Measurements from ENCODE around the gene PPP2R5C. TPM values are rescaled to one million over a fixed set of nuclear protein-coding genes. Genes with fewer than 3 reads are reported as not detected.

Gene PPP2R5C
- total RNA-seq, 2 donors from 2014 or later = 232 to 283 TPM

DNA sequence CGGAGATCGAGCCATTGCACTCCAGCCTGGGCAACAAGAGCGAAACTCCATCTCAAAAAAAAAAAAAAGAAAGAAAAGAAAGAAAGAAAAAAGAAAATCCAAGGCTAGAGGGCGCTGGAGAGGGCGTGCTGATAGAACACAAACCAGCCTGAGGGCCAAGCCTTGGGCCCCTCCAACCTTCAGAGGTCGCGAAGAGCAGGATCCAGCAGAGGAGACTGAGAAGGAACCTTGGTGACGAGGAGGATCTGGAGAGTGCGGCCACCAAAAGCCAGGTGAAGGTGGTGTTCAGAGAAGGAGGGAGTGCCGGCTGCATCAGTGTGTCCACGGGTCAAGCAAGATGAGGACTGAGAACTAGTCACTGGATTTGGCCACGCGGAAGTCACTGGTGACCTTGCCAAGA, 198.7 kb downstream of the PPP2R5C start:
- Mint-ChIP-seq H3K9me3 (no peaks in the 10 kb centered on the region), H3K4me3 (no peak overlapping the region), H3K27ac (no peak overlapping the region)

GRCh38 chr14:101961011-101961721, 199.7 kb downstream of the PPP2R5C start:
- H3K9me3 Mint-ChIP-seq = no peaks in the 10 kb centered on the region
- H3K27ac Mint-ChIP-seq = no peak overlapping the region
- H3K4me1 Mint-ChIP-seq = peaks cover 18% of the 10 kb centered on the region
- no peaks in the 10 kb centered on the region for H3K27me3 Mint-ChIP-seq
- peak overlapping the region; percentile 45 for H3K4me3 Mint-ChIP-seq
- peak; percentile 13 for ATAC-seq (replicated peaks)
- H3K36me3 Mint-ChIP-seq (ENCODE audit: low read depth) = peaks cover 6% of the 10 kb centered on the region

More for the DNA sequence above, 198.7 kb downstream of the PPP2R5C start:
- Mint-ChIP-seq H3K36me3 (ENCODE audit: low read depth) (no peaks in the 10 kb centered on the region), H3K27me3 (no peaks in the 10 kb centered on the region), H3K4me1 (peaks cover 18% of the 10 kb centered on the region)
- no peak for ATAC-seq (replicated peaks)

- Mint-ChIP-seq H3K4me3 (no peak overlapping the region), H3K9me3 (no peaks in the 10 kb centered on the region), H3K27me3 (no peaks in the 10 kb centered on the region), H3K36me3 (ENCODE audit: low read depth) (peaks cover 11% of the 10 kb centered on the region), H3K4me1 (peaks cover 22% of the 10 kb centered on the region), H3K27ac (no peak overlapping the region)
- ATAC-seq (replicated peaks) = no peak
These were observed 200.4 kb downstream of the PPP2R5C start for GRCh38 chr14:101961746-101962502.

DNA sequence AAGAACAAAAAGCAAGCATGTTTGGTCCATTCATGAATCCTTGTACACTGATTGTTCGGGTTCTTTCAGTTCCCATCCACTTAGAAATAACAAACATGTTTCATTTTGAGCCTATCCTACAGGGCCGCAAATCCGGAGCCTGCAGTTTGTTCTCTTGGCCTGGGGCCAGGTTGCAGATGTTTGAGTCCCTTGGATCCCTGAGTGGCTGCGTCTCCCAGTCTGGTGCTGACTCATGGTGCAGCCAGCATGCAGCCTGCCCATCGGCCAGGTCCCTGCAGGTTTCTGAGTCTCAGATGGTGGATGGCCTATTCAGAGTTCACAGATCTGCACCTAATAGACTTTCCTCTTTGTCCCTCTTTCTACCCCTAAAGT, 201.0 kb downstream of the PPP2R5C start:
- Mint-ChIP-seq H3K27me3 (no peaks in the 10 kb centered on the region), H3K36me3 (ENCODE audit: low read depth) (peaks cover 12% of the 10 kb centered on the region), H3K27ac (no peak overlapping the region), H3K9me3 (no peaks in the 10 kb centered on the region), H3K4me3 (no peak overlapping the region), H3K4me1 (peaks cover 24% of the 10 kb centered on the region)
- ATAC-seq (replicated peaks) = no peak

GRCh38 chr14:101963052-101963451, 201.5 kb downstream of the PPP2R5C start:
- no peaks in the 10 kb centered on the region for H3K27me3 Mint-ChIP-seq

GRCh38 chr14:101963656-101964296, 202.3 kb downstream of the PPP2R5C start:
- H3K4me3 Mint-ChIP-seq = peak overlapping the region; percentile 86
- H3K27ac Mint-ChIP-seq = peak overlapping the region; percentile 82
- no peaks in the 10 kb centered on the region for H3K9me3 Mint-ChIP-seq
- H3K36me3 Mint-ChIP-seq (ENCODE audit: low read depth) = peaks cover 25% of the 10 kb centered on the region
- no peak for ATAC-seq (replicated peaks)
- no peaks in the 10 kb centered on the region for H3K27me3 Mint-ChIP-seq
- peaks cover 29% of the 10 kb centered on the region for H3K4me1 Mint-ChIP-seq

More at GRCh38 chr14:101963052-101963451, 201.5 kb downstream of the PPP2R5C start:
- no peak overlapping the region for H3K4me3 Mint-ChIP-seq
- H3K9me3 Mint-ChIP-seq = no peaks in the 10 kb centered on the region
- no peak for ATAC-seq (replicated peaks)
- H3K36me3 Mint-ChIP-seq (ENCODE audit: low read depth) = peaks cover 17% of the 10 kb centered on the region
- no peak overlapping the region for H3K27ac Mint-ChIP-seq
- H3K4me1 Mint-ChIP-seq = peaks cover 27% of the 10 kb centered on the region

GRCh38 chr14:101964297-101965180, 203.0 kb downstream of the PPP2R5C start, which contains the start of gene DYNC1H1:
TSS of gene DYNC1H1 (plus strand) at chr14:101964573. CDS start at chr14:101964692, 119 bp downstream.
- peak within 1 kb of the TSS; percentile 87 for H3K27ac Mint-ChIP-seq
- H3K9me3 Mint-ChIP-seq = no peaks in the 10 kb centered on the region
- ATAC-seq (replicated peaks) = peak; percentile 89
- H3K27me3 Mint-ChIP-seq = no peaks in the 10 kb centered on the region
- H3K4me1 Mint-ChIP-seq = peaks cover 29% of the 10 kb centered on the region
- H3K36me3 Mint-ChIP-seq (ENCODE audit: low read depth) = peaks cover 32% of the 10 kb centered on the region
- H3K4me3 Mint-ChIP-seq = peak within 1 kb of the TSS; percentile 86

DNA sequence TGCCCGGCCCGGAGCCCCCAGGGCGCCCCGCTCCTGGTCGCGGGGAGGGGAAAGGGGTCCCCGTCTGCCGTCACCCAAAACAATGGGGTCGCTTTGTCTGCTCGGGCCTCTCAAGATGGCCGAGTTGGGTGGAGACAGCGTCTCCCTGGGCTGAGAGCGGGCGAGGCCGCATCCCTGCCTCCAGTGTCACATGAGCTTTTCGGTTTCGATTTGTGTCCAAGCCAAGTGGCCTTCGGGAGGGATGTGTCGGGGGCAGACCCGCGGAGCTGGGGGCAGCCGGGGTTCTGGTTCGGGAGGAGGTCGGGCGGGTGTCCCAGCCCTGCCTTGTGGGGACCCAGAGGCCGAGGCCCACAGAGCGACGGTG, 203.7 kb downstream of the PPP2R5C start:
- Mint-ChIP-seq H3K4me1 (peaks cover 30% of the 10 kb centered on the region), H3K4me3 (peak overlapping the region; percentile 86)
- peak; percentile 54 for ATAC-seq (replicated peaks)

GRCh38 chr14:101965770-101966722, 204.5 kb downstream of the PPP2R5C start:
- H3K27me3 Mint-ChIP-seq = no peaks in the 10 kb centered on the region
- ATAC-seq (replicated peaks) = no peak
- H3K4me3 Mint-ChIP-seq = peak overlapping the region; percentile 86
- peaks cover 30% of the 10 kb centered on the region for H3K4me1 Mint-ChIP-seq
- peak overlapping the region; percentile 87 for H3K27ac Mint-ChIP-seq
- H3K36me3 Mint-ChIP-seq (ENCODE audit: low read depth) = peaks cover 46% of the 10 kb centered on the region
- no peaks in the 10 kb centered on the region for H3K9me3 Mint-ChIP-seq

More for the DNA sequence above, 203.7 kb downstream of the PPP2R5C start:
- H3K27ac Mint-ChIP-seq = peak overlapping the region; percentile 87
- H3K9me3 Mint-ChIP-seq = no peaks in the 10 kb centered on the region
- H3K36me3 Mint-ChIP-seq (ENCODE audit: low read depth) = peaks cover 38% of the 10 kb centered on the region
- H3K27me3 Mint-ChIP-seq = no peaks in the 10 kb centered on the region

- peak overlapping the region; percentile 86 for H3K4me3 Mint-ChIP-seq
- ATAC-seq (replicated peaks) = no peak
- peaks cover 46% of the 10 kb centered on the region for H3K36me3 Mint-ChIP-seq (ENCODE audit: low read depth)
- H3K4me1 Mint-ChIP-seq = peaks cover 27% of the 10 kb centered on the region
- H3K9me3 Mint-ChIP-seq = no peaks in the 10 kb centered on the region
- peak overlapping the region; percentile 67 for H3K27ac Mint-ChIP-seq
- no peaks in the 10 kb centered on the region for H3K27me3 Mint-ChIP-seq
These were observed 205.2 kb downstream of the PPP2R5C start for GRCh38 chr14:101966742-101967141.

DNA sequence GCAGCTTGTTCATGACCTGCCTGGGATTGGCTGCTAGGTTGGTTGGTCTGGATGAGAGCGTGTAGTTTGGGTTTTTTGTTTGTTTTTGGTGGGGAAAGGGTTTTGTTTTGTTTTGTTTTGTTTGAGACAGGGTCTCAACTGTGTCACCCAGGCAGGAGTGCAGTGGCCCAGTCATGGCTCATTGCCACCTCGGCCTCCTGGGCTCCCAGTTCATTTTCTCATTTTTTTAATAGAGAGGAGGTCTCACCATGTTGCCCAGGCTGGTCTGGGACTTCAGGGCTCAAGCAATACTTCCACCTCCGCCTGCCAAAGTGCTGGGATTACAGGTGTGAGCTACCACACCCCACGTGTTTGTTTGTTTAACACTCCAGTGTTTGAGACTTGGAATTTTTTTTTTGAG, 206.7 kb downstream of the PPP2R5C start:
- no peak for ATAC-seq (replicated peaks)
- Mint-ChIP-seq H3K4me1 (peaks cover 35% of the 10 kb centered on the region), H3K4me3 (peak overlapping the region; percentile 35), H3K27me3 (no peaks in the 10 kb centered on the region), H3K36me3 (ENCODE audit: low read depth) (peaks cover 47% of the 10 kb centered on the region), H3K27ac (peak overlapping the region; percentile 51), H3K9me3 (no peaks in the 10 kb centered on the region)

DNA sequence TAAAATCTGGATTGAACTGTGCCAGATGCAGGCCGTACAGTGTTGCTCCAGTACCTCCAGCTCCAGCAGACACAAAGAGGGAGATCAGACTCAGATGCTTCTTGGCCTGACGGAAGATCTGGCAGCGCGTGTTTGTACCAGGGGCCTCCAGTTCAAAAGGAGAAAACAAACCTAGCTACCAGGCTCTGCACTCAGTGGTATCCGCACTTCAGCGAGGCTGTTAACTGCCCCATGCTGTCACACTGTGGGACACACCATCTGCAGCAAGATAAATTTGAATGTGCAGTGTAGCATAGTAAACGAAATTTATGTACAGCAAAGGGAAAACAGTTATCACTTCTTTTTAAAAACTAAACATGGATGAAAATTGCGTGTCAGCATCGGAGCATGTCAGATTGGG, 208.0 kb downstream of the PPP2R5C start:
- Mint-ChIP-seq H3K4me3 (no peak overlapping the region), H3K27me3 (no peaks in the 10 kb centered on the region), H3K27ac (peak overlapping the region; percentile 56), H3K4me1 (peaks cover 30% of the 10 kb centered on the region), H3K36me3 (ENCODE audit: low read depth) (peaks cover 51% of the 10 kb centered on the region), H3K9me3 (no peaks in the 10 kb centered on the region)
- ATAC-seq (replicated peaks) = no peak

DNA sequence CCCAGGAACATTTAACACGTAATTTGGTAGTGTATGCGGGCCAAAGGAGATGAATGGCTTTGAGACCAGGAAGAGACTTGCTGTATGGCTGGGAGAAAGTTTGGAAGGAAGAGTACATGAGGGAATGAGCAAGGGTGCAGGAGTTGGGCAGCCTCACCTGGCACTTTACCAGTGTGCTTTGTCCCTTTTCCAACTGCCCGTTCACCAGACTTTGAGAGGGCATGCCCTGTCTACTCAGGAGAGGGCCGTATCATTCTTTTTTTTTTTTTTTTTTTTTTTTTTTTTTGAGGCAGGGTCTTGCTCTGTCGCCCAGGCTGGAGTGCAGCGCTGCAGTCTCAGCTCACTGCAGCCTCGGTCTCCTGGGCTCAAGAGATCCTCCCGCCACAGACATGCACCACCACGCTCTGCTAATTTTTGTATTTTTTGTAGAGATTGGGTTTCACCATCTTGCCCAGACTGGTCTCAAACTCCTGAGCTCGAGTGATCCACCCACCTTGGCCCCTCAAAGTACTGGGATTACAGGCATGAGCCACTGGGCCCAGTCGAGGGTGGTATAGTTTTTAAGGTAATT, 209.4 kb downstream of the PPP2R5C start:
- no peaks in the 10 kb centered on the region for H3K27me3 Mint-ChIP-seq
- no peaks in the 10 kb centered on the region for H3K9me3 Mint-ChIP-seq
- no peak for ATAC-seq (replicated peaks)
- no peak overlapping the region for H3K27ac Mint-ChIP-seq
- peaks cover 56% of the 10 kb centered on the region for H3K36me3 Mint-ChIP-seq (ENCODE audit: low read depth)
- peaks cover 30% of the 10 kb centered on the region for H3K4me1 Mint-ChIP-seq
- no peak overlapping the region for H3K4me3 Mint-ChIP-seq

All from activated T-helper 17 cell treated with anti-CD3 and anti-CD28 coated beads, Interleukin-2, amount 50 U/mL, for 72 hours (primary cell).